OCI-M2 (cell line): ENCODE data around the gene EGFR.

Experiments used
- DNase-seq: peaks from one replicate; lab custom pipeline; 2025; ENCODE audit not compliant: unreplicated experiment; lab: John Stamatoyannopoulos, UW

EGFR gene

DNA sequence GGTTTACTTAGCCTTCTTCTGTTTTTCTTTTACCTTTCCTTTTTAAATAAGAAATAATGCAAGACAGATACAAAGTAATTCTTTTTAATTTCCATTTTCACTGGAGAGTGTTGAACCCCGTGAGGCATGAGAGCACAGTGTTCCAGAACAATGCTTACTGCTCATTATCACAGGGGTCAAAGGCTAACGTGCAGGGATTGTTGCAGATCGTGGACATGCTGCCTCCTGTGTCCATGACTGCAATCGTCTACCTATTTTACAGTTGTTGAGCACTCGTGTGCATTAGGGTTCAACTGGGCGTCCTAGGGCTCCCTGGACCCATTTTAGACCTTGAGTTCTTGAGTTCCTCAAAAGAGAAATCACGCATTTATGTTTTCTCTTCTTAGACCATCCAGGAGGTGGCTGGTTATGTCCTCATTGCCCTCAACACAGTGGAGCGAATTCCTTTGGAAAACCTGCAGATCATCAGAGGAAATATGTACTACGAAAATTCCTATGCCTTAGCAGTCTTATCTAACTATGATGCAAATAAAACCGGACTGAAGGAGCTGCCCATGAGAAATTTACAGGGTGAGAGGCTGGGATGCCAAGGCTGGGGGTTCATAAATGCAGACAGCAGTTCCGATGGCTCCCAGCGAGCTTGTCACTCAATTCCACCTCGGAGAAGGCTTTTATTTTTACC, 124.2 kb downstream of the EGFR start:
- no peak for DNase-seq

DNA sequence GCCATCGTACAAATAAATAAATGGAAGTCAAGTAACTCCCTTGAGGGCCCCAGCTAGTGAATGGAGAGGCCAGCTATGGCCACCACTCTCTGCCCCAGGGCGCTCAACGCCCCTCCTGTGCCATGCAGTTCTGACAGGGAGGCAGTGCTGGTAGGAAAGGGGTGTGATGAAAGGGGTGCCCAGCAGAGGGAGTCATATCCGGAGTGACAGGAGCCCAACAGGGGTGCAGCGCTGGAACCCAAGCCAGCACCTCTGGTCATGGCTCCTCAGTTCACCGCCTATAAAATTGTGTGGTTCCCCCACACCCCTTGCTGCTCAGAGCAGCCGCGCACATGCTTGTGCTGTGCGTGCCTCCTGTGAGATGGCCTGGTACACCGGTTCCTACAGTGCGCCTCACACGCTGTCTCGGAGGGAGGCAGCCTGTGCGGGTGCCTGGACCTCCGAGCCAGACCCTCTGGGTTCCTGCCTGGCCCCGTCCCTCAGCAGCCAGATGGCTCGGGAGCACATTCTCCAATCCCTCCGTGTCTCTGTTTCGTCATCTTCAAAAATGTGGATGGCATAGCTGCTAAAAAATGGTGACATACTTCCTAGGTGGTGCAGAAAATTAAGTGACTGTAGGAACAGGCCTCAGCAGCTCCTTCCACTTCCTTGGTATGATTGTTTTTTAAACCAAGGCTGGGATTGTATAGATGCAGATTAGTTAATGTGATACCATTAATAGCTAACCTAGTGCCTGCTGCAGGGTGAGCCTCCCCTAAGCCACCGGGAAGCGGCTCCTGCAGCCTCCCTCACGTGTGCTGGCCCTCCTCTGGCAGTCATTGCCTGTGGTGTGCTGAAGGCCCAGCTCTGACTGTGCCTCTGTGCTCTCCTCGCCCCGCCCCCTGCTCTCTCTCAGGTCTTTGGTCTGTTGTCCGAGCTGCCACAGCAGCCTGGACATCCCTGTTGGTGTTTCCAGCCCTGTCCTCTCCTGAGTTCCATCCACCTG, 125.8 kb downstream of the EGFR start:
- DNase-seq = no peak

DNA sequence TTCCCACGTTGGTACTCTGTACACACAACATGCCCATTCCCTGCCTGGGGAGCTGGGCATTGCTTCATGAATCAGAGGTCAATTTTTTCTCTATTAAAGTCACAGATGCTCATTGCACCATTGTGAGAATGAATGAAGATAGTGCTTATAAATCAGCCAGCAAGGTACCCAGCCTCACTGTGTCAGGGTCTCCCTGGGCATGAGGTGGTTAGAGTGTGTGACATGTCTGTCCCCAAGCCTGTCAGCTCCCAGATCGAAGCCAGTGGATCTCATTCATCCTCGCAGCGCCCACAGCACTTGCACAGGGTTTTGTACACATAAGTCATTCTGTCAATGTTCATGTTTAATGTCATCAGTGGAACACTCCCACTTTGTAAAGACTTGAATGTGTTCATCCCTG, 126.8 kb downstream of the EGFR start:
- DNase-seq = no peak

DNA sequence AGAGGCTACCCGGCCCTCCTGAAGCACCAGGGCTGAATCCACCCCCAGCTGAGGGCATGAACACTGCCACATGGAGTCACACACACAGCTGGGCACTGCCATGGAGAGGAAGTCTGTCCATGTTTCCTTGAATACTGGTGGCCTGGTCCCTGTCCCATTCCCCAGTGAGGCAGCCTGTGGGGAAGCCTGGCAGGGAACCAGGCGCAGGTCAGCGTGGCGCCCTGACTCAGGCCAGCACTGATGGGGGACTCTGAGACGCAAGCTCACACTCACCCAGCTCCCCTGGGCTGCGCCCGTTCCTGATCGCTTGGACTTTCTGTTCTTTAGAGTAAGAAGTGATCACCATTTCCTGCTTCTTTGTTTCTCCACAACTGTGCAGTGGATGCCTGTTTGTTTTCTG, 128.3 kb downstream of the EGFR start:
- no peak for DNase-seq

DNA sequence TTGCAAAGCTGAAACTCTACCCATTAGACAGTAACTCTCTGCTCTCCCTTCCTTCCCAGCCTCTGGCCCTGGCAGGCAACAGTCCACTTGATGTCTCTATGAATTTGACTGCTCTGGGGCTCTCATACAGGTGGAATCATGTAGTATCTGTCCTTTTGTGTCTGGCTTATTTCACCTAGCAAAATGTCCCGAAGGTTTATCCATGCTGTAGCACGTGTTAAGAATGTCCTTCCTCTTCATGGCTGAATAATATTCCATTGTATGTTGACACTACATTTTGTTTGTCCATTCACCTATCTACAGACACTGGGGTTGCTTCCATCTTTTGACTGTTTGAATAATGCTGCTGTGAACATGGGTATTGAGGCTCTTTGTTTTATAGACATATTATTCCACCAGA, 128.9 kb downstream of the EGFR start:
- DNase-seq = no peak

DNA sequence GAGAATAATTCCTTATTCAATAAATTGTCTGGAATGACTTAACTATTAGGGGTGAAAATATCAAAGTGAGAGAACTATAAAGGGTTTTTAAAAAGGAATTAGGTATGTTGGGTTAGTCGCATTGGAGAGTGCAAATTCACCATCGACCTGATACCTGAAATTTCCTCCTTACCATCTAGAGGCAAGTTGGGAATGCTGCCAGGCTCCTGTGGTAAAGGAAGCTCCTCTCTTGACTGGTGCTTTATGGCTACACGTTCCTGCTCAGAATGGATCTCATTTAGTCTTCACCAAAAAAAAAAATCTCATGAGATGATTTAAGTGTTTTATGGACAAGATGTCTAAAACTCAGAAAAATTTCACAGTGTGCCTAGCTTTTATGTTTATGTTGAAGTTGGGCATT, 129.8 kb downstream of the EGFR start:
- no peak for DNase-seq

DNA sequence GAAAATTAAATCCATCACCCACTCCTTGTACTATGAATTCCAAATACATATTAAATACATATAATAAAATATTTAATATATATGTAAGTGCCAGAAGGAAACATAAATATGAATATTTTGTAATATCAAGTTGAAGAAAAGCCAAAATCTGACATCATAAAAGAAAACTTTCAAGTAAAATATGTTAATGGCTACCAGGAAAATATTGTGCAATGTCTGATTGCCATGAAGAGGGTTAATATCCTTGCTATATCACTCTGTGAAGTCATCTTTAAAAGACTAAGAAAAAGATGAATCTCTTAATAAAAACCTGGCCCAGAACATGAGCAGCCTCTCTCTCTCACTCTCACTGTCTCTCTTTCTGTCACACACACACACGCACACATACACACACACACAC, 130.2 kb downstream of the EGFR start:
- DNase-seq = no peak

DNA sequence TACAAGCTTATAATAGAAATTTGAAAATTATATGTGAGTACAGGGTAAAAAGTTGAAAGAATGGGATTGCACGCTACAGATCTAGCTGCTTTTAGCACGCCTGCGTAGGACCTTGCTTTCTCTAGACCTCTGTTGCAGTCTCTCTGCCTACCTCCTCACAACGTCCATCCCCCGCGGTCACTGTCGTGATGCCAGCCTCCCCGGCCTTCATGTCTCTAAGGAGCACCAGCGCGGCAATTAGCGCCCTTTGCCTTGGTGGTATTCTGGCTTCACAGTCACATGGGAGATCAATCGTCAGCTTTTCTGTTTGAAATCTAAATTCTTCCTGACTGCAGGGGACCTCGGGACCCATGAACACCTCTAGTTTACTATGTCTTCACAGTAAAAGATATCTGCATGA, 131.3 kb downstream of the EGFR start:
- DNase-seq = no peak

DNA sequence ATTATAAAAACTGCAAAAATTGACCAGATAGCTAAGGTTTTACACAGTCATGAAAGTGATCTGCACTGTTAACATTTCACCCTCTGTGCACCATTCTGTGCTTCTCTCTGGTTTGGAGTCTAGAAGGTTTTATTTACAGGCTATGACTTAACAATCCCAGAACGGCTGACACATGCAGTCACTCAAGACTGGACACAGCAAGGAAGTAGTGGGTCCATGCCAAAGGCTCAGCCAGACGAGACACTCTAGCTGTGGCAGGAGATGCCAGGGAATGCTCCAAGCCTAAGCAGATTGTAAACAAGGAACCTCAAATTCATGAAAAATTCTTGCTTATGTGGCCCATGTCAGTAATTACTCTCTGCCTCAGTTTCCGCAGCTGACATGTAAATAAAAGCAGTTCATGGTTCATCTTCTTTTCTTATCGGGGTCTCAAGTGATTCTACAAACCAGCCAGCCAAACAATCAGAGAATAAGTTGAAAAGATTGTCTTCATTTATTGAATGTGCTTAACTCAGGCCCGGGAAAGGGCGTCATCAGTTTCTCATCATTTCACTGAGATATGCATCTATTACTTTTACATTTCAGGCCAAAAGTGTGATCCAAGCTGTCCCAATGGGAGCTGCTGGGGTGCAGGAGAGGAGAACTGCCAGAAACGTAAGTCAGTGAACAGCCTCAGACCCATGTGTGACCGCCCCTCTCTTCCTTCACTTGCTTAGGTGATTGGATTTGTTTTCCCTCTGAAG, 132.1 kb downstream of the EGFR start:
- no peak for DNase-seq

DNA sequence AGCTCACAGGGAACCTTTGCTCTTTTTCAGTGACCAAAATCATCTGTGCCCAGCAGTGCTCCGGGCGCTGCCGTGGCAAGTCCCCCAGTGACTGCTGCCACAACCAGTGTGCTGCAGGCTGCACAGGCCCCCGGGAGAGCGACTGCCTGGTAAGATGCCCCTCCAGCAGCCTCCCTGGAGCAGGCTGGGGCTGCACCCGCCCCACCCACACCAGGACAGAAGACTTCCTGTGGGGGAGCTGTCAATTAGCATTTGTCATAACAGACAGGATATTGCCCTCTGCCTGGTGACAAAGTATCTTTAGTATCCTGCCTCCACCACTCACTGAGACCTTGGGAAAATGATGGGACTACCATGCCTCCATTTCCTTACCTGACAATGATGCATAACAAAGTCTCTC, 133.7 kb downstream of the EGFR start:
- DNase-seq = no peak

DNA sequence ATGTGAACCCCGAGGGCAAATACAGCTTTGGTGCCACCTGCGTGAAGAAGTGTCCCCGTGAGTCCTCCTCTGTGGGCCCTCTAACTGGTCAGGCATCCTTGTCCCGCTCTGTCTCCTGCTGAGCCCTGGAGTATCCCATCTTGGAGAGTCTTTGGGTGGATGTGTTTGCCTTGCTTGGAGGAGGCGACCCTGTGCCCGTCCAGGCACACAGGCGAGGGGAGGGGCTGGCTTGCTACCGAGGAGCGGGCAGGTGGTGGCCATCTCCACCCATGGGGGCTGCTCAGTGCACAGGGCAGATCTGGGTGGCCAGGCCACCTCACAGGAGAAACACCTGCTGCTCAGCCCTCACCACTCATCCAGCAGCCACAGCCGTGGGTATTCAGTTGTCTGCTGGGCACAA, 135.3 kb downstream of the EGFR start:
- DNase-seq = no peak

DNA sequence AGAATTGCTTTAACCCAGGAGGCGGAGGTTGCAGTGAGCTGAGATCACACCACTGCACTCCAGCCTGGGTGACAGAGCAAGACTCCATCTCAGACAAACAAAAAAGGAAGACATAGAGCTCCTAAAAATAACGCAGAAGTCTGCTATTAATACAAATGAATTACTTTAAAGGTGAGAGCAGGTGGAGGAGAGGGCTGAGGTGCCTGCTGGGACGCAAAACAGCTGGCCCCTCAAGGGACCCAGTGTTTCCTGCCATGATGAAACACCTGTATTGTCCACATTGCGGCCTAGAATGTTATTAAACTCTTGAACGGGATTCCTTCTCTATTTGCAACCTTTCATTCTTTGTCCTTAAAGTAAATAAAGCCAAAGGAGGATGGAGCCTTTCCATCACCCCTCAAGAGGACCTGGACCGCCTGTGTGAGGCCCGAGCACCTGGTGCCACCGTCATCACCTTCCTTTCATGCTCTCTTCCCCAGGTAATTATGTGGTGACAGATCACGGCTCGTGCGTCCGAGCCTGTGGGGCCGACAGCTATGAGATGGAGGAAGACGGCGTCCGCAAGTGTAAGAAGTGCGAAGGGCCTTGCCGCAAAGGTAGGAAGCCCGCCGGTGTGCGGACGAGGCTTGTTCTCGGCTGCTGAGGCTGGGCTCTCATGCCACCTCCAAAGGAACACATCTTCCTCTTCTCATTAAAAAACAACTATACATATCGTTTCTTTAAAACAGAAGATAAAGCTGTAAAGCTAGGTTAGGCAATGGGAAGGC, 136.7 kb downstream of the EGFR start:
- no peak for DNase-seq

DNA sequence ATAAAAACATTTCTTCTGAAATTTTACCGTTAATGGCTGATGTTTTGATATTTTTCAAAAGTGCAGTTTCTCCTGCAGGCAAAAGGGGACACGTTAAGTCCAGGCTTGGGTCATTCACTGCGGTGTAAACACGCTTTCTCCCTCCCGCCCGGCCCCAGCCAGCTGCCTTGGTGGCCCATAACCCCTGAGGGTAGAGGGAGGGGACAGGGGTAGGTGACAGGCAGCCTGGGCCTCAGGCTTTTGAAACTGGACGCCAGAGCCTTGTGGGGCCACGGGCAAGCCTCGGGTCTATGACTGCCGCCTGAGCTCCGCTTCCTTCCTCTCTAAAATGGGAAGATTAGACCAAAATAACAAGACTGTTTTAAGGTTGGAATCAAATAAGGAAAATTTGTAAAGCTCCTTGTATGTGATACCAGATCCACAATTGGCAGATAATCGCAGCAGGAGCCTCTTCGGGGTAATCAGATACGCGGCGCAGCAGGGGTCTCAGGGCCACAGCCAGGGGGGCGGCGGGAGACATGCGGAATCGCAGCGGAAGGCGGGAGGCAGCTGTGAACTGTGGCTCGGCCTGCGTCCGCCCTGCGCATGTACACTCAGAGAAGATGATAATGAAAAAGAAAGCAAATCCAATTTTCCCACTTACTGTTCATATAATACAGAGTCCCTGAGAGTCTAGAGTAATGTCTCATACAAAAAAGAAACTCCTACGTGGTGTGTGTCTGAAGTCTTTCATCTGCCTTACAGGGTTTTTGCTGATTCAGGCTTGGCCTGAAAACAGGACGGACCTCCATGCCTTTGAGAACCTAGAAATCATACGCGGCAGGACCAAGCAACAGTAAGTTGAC, 138.3 kb downstream of the EGFR start:
- no peak for DNase-seq

DNA sequence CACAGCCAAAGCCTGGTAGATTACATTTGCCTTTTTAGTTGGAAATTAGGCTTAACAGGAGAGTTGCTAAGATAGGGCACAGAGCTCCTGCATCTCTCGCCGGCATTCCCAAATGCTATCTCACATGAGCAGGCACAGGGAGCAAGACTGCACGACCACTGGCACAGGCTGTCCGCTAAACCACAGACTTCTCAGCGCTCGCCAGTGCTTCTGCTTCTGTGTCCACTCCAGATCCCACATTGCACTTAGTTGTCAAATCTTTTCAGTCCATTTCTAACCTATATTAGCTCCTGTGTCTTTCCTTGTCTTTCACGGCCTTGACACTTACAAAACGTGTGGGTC, 138.9 kb downstream of the EGFR start:
- no peak for DNase-seq

DNA sequence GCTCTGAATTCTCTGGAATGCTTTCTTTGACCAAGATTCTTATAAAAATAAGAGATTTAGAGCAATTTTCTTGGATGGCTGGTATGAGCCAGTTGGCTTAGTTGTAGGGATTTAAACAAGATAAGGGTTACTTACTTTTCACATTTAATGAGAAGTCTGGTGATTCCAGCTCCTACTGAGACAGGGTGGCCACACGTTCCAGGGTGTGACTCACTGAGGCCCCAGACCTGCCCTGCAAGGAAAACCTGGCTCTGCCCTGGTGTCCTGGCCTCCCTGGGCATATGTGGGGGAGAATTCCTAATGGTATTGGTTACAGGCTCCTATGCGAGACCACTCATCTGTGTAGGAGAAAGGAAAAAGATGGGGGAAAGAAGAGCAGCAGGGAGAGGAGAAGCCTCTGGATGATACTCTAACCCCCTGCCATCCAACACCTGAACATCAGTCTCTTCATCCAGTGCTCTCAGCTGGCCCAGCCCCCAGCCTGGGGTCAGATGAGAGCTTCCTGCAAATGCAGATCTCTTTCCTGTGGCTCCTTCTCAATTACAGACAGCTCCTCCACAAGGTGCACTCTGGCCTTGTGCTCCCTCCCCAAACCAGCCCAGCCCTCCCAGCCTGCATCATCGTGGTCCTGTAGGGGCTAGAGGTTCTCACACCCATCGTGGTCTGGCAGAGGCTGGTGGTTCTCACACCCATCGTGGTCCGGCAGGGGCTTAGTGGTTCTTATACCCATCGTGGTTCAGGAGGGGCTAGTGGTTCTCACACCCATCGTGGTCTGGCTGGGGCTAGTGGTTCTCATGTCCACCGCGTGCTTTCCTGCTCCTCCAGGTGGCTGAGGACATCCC, 139.9 kb downstream of the EGFR start:
- no peak for DNase-seq

DNA sequence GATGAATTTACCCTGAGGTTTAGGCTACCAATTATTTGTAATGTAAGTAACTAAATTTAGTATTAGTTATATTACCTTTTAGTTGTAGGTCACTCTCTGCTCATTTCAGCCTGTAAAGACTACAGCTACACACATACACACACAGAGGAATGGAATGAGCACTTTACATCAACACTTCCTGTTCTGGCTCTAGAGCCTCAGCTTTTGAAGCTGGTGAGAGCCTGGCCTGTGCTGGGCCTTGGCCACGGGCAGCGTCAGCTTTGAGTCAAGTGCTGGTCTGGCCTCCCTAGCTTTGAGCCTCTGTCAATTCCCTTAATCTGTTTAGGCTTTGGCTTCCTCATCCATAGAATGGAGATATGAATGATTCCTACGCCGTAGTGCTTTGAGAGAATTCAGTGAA, 141.7 kb downstream of the EGFR start:
- no peak for DNase-seq

DNA sequence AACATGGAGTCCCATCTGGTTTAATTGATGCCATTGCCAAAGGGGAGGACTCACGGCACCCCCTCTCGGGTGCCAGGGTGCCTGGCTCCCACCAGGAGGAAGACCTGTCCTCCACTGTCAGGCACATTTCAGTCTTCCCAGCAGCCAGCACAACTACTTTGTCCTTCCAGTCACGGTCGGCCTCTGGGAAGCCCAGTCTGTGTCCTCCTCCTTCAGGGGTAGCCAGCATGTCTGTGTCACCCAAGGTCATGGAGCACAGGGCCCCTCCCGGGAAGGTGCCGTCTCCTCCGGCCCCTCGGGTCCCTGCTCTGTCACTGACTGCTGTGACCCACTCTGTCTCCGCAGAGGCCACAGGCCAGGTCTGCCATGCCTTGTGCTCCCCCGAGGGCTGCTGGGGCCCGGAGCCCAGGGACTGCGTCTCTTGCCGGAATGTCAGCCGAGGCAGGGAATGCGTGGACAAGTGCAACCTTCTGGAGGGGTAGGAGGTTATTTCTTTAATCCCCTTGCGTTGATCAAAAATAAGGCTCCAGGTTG, 142.4 kb downstream of the EGFR start:
- DNase-seq = no peak

DNA sequence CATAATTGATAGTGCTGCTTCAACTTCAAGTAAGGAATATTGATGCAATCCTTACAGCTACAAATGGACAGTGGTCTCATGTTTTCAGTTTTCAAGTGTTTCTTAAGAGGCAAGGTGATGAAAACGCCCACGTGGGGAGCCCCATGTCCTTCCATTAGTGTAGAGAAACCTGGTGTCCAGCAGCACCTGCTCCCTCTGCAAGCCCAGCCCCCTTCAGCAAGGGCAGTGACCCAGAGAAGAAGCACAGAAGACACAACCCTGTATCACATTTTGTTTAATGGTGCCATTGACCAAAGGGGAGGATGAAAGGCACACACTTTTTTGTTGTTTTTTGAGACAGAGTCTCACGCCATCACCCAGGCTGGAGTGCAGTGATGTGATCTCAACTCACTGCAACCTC, 143.7 kb downstream of the EGFR start:
- DNase-seq = no peak

DNA sequence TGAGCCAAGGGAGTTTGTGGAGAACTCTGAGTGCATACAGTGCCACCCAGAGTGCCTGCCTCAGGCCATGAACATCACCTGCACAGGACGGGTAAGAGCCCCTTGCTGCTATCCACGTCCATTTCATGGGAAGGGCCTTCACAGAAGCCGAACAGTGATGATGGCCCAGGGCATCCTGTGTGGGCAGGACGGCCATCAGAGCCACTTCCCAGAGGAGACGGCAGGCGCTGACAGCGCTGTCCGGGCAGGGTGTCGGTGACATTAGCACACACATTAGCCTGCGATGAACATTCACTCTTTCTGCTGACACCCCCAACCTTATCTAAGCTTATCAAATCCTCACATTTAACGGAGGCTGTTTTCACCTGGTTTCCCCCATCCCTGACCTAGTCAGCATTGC, 144.9 kb downstream of the EGFR start:
- no peak for DNase-seq
